ENCODE data around the gene TENM3.

Gene TENM3

DNA sequence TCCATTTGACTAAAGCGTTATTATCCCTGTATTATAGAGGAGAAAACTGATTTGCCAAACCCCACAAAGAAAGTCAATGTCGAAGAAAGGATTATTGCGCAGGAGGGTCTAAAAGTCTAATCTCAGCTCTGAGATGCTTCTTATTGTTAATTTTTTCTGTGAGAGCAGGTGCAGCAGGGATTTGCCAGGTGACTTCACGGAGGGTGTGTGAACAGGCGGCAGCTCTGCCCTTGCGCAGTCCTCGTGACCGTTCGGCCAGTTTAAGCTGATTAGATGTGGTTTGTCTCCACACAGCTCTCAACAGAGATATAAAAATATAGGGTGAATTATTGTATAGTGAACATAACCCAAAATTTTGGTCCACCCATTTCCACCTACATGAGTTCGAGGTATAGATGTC, 28.5 kb downstream of the TENM3 start:
- H3K27ac ChIP-seq (replicated peaks; ENCODE audit: low read length): no peak overlapping the region
- no peak overlapping the region for H2BK5ac ChIP-seq (ENCODE audit: low read length)
- H3K4me2 ChIP-seq (ENCODE audit: insufficient read depth, low read length, poor library complexity, severe bottlenecking): no peak overlapping the region
- peaks cover 0 to 4% of the 10 kb centered on the region in 2 donors for H3K36me3 ChIP-seq (replicated peaks in 1 of 2; ENCODE audit: control insufficient read depth in 2 of 2, insufficient read depth in 2 of 2, low read length in 2 of 2)
- no peak overlapping the region for H4K91ac ChIP-seq (ENCODE audit: low read depth, low read length, poor library complexity)
- no peak overlapping the region for H2BK15ac ChIP-seq (ENCODE audit: low read length)
- no peak overlapping the region for H4K8ac ChIP-seq (ENCODE audit: low read depth, low read length)
- H2BK12ac ChIP-seq (ENCODE audit: low read length): no peak overlapping the region
- no CpG with 5 or more reads among the region's 10 CpGs for WGBS, 2 donors (ENCODE audit: extremely low coverage in 2 of 2, insufficient read length in 2 of 2, insufficient replicate concordance in 1 of 2)
- no peak overlapping the region for H2AK5ac ChIP-seq (ENCODE audit: low read depth, low read length)
- no peak overlapping the region for H3K4ac ChIP-seq (ENCODE audit: low read length)
- DNase-seq (ENCODE audit: low spot score): no peak
- H3K18ac ChIP-seq (ENCODE audit: low read length): no peak overlapping the region
- H3K23ac ChIP-seq (ENCODE audit: low read depth, low read length, poor library complexity): no peak overlapping the region
- peaks cover 16 to 18% of the 10 kb centered on the region in 2 donors for H3K4me1 ChIP-seq (ENCODE audit: control insufficient read depth in 2 of 2, insufficient read depth in 1 of 2, low read depth in 1 of 2, low read length in 2 of 2)
- no peak overlapping the region for H3K4me3 ChIP-seq (ENCODE audit: low read length in 2 of 2)
- H3K9ac ChIP-seq (ENCODE audit: low read depth, low read length, poor library complexity): no peak overlapping the region
- peaks cover 2% of the 10 kb centered on the region for H3K79me1 ChIP-seq (ENCODE audit: low read depth, low read length)
- no peak overlapping the region for H2BK120ac ChIP-seq (ENCODE audit: low read depth, low read length)
- peaks cover 2 to 34% of the 10 kb centered on the region in 2 donors for H3K9me3 ChIP-seq (replicated peaks in 1 of 2; ENCODE audit: control insufficient read depth in 2 of 2, insufficient read depth in 1 of 2, low read depth in 1 of 2, low read length in 2 of 2)
- no peak overlapping the region for H2AFZ ChIP-seq (ENCODE audit: low read length)
- no peaks in the 10 kb centered on the region for H3K27me3 ChIP-seq (ENCODE audit: control insufficient read depth in 3 of 3, insufficient read depth in 3 of 3, low read depth in 1 of 3, low read length in 3 of 3)
- H3K14ac ChIP-seq (ENCODE audit: low read length): no peak overlapping the region

DNA sequence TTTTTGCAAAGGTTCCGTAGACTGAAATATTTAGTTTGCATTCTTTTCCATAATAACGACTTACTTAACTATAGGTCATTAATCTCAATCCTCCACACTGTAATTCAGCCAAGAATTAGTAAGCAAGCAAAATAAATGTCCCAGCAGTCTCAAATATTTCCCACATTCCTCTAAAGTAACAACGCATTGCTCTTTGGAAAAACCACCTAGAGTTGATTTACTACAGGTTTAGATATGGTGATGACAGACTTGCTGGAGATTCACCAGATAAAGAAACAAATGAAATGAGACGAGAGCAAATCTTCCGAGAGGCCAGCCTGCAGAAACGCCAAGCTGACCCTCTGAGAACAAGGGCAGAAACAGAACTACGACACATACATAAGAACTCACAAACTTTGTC, 28.9 kb downstream of the TENM3 start:
- Histone ChIP-seq H4K8ac (ENCODE audit: low read depth, low read length) (no peak overlapping the region), H2BK12ac (ENCODE audit: low read length) (no peak overlapping the region), H3K14ac (ENCODE audit: low read length) (no peak overlapping the region), H3K18ac (ENCODE audit: low read length) (peak overlapping the region; percentile 35), H3K9me3 (replicated peaks in 1 of 2; ENCODE audit: control insufficient read depth in 2 of 2, insufficient read depth in 1 of 2, low read depth in 1 of 2, low read length in 2 of 2) (peaks cover 2 to 34% of the 10 kb centered on the region in 2 donors), H3K27ac (replicated peaks; ENCODE audit: low read length) (peak overlapping the region; percentile 18), H3K4me1 (ENCODE audit: control insufficient read depth in 2 of 2, insufficient read depth in 1 of 2, low read depth in 1 of 2, low read length in 2 of 2) (peaks cover 16 to 18% of the 10 kb centered on the region in 2 donors), H3K4me3 (ENCODE audit: low read length in 2 of 2) (no peak overlapping the region), H3K4me2 (ENCODE audit: insufficient read depth, low read length, poor library complexity, severe bottlenecking) (no peak overlapping the region), H3K36me3 (replicated peaks in 1 of 2; ENCODE audit: control insufficient read depth in 2 of 2, insufficient read depth in 2 of 2, low read length in 2 of 2) (peaks cover 0 to 4% of the 10 kb centered on the region in 2 donors), H2BK120ac (ENCODE audit: low read depth, low read length) (no peak overlapping the region), H2AK5ac (ENCODE audit: low read depth, low read length) (no peak overlapping the region), H3K23ac (ENCODE audit: low read depth, low read length, poor library complexity) (no peak overlapping the region), H3K27me3 (ENCODE audit: control insufficient read depth in 3 of 3, insufficient read depth in 3 of 3, low read depth in 1 of 3, low read length in 3 of 3) (no peaks in the 10 kb centered on the region), H3K9ac (ENCODE audit: low read depth, low read length, poor library complexity) (no peak overlapping the region), H2BK5ac (ENCODE audit: low read length) (no peak overlapping the region), H2AFZ (ENCODE audit: low read length) (no peak overlapping the region), H2BK15ac (ENCODE audit: low read length) (no peak overlapping the region), H4K91ac (ENCODE audit: low read depth, low read length, poor library complexity) (no peak overlapping the region), H3K4ac (ENCODE audit: low read length) (no peak overlapping the region), H3K79me1 (ENCODE audit: low read depth, low read length) (peaks cover 2% of the 10 kb centered on the region)
- no peak for DNase-seq (ENCODE audit: low spot score)
- no CpG with 5 or more reads among the region's 7 CpGs for WGBS, 2 donors (ENCODE audit: extremely low coverage in 2 of 2, insufficient read length in 2 of 2, insufficient replicate concordance in 1 of 2)

DNA sequence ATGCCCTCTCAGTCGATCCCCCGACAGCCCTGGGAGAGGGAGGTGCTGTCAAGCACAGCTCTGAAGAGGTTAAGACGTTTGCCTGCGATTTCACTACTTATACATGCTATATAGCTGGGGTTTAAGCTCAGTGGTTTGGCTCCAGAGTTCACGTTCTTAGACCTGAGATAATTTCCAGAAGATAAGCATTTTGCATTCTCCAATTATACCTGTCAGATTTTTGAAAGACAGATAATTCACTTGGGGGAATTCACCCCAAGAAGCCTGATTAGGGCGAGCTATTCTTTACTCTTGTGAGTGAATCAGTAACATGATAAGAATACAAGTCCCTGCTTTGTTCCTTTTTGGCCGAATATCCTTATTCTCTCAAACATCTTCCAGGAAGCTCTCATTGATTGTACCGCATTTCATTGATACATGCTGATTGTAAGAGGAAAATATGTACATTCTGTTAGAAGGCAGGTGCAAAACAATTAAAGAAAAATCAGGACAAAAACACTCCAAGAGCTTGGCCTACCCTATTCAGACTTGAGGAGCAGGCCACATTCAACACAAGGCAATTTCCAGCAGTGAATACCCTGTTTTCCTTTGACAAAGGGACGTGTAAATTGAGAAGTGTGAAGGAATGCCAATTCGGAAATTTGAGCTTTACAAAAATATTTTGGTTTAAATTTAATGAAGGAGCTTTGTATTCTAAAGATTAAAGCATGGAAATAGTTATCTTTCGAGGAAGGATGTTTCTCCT, 30.2 kb downstream of the TENM3 start:
- Histone ChIP-seq H3K9me3 (replicated peaks in 1 of 2; ENCODE audit: control insufficient read depth in 2 of 2, insufficient read depth in 1 of 2, low read depth in 1 of 2, low read length in 2 of 2) (peaks cover 2 to 31% of the 10 kb centered on the region in 2 donors), H3K4ac (ENCODE audit: low read length) (no peak overlapping the region), H3K79me1 (ENCODE audit: low read depth, low read length) (peaks cover 2% of the 10 kb centered on the region), H4K91ac (ENCODE audit: low read depth, low read length, poor library complexity) (no peak overlapping the region), H3K18ac (ENCODE audit: low read length) (no peak overlapping the region), H3K36me3 (replicated peaks in 1 of 2; ENCODE audit: control insufficient read depth in 2 of 2, insufficient read depth in 2 of 2, low read length in 2 of 2) (peaks cover 0 to 4% of the 10 kb centered on the region in 2 donors), H2AFZ (ENCODE audit: low read length) (no peak overlapping the region), H3K27ac (replicated peaks; ENCODE audit: low read length) (peak overlapping the region; percentile 74), H3K4me2 (ENCODE audit: insufficient read depth, low read length, poor library complexity, severe bottlenecking) (no peak overlapping the region), H3K4me1 (ENCODE audit: control insufficient read depth in 2 of 2, insufficient read depth in 1 of 2, low read depth in 1 of 2, low read length in 2 of 2) (peaks cover 16 to 18% of the 10 kb centered on the region in 2 donors), H3K23ac (ENCODE audit: low read depth, low read length, poor library complexity) (no peak overlapping the region), H3K14ac (ENCODE audit: low read length) (no peak overlapping the region), H4K8ac (ENCODE audit: low read depth, low read length) (no peak overlapping the region), H2BK15ac (ENCODE audit: low read length) (no peak overlapping the region), H3K9ac (ENCODE audit: low read depth, low read length, poor library complexity) (no peak overlapping the region), H2BK120ac (ENCODE audit: low read depth, low read length) (no peak overlapping the region), H2AK5ac (ENCODE audit: low read depth, low read length) (no peak overlapping the region), H3K4me3 (ENCODE audit: low read length in 2 of 2) (no peak overlapping the region), H3K27me3 (ENCODE audit: control insufficient read depth in 3 of 3, insufficient read depth in 3 of 3, low read depth in 1 of 3, low read length in 3 of 3) (no peaks in the 10 kb centered on the region), H2BK5ac (ENCODE audit: low read length) (no peak overlapping the region), H2BK12ac (ENCODE audit: low read length) (no peak overlapping the region)
- DNase-seq (ENCODE audit: low spot score): peak; percentile 47
- no CpG with 5 or more reads among the region's 11 CpGs for WGBS, 2 donors (ENCODE audit: extremely low coverage in 2 of 2, insufficient read length in 2 of 2, insufficient replicate concordance in 1 of 2)

DNA sequence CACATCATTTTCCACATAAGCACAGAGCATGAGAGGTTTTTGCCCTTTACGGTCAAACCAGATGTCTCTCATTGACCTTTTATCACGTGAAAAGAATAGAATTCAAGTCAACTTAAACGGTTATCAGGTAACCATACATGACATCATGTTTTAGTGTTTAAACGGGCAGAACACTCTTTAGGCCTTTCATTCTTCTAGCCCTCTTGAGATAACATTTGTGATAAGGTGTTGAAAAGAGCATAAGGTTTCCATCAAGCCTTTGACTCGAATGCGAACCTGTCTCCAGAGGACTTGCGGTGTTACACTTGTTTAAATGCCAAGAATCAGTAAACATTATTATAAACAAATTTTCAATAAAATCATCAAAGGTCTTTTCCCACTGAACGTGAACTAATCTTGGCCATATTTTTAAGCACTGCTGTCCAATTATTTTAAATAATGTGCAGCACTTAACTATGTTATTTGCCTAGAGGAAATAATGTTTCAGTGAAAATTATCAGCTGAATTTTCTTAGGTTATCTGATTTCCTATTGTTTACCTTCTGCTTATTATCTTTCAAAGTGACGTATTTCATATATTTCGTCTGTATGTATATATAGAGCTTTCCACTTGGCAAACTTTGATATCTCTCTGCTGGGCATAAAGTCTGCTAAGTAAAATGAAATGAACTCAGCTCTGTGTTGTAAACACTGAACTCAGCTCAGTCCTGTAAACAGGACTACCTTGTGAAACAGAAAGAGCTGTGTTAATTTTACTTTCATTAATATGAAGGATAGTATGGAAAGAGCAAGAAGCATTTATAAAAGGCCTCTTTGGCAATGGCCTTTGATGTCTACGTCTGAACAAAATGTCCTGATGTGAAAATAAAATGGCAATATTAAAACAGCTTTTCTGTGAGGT, 33.3 kb downstream of the TENM3 start:
- Histone ChIP-seq H3K4me1 (ENCODE audit: control insufficient read depth in 2 of 2, insufficient read depth in 1 of 2, low read depth in 1 of 2, low read length in 2 of 2) (peaks cover 18 to 19% of the 10 kb centered on the region in 2 donors), H3K18ac (ENCODE audit: low read length) (no peak overlapping the region), H3K9me3 (replicated peaks in 1 of 2; ENCODE audit: control insufficient read depth in 2 of 2, insufficient read depth in 1 of 2, low read depth in 1 of 2, low read length in 2 of 2) (peaks cover 2 to 16% of the 10 kb centered on the region in 2 donors), H2BK12ac (ENCODE audit: low read length) (no peak overlapping the region), H3K9ac (ENCODE audit: low read depth, low read length, poor library complexity) (no peak overlapping the region), H4K8ac (ENCODE audit: low read depth, low read length) (no peak overlapping the region), H2AK5ac (ENCODE audit: low read depth, low read length) (no peak overlapping the region), H2BK120ac (ENCODE audit: low read depth, low read length) (no peak overlapping the region), H3K4me2 (ENCODE audit: insufficient read depth, low read length, poor library complexity, severe bottlenecking) (no peak overlapping the region), H3K23ac (ENCODE audit: low read depth, low read length, poor library complexity) (no peak overlapping the region), H3K27ac (replicated peaks; ENCODE audit: low read length) (no peak overlapping the region), H3K4me3 (ENCODE audit: low read length in 2 of 2) (no peak overlapping the region), H3K79me1 (ENCODE audit: low read depth, low read length) (peaks cover 2% of the 10 kb centered on the region), H3K36me3 (replicated peaks in 1 of 2; ENCODE audit: control insufficient read depth in 2 of 2, insufficient read depth in 2 of 2, low read length in 2 of 2) (peaks cover 0 to 4% of the 10 kb centered on the region in 2 donors), H3K4ac (ENCODE audit: low read length) (no peak overlapping the region), H2BK5ac (ENCODE audit: low read length) (no peak overlapping the region), H3K27me3 (ENCODE audit: control insufficient read depth in 3 of 3, insufficient read depth in 3 of 3, low read depth in 1 of 3, low read length in 3 of 3) (no peaks in the 10 kb centered on the region), H3K14ac (ENCODE audit: low read length) (no peak overlapping the region), H2BK15ac (ENCODE audit: low read length) (no peak overlapping the region), H4K91ac (ENCODE audit: low read depth, low read length, poor library complexity) (no peak overlapping the region), H2AFZ (ENCODE audit: low read length) (no peak overlapping the region)
- no CpG with 5 or more reads among the region's 11 CpGs for WGBS, 2 donors (ENCODE audit: extremely low coverage in 2 of 2, insufficient read length in 2 of 2, insufficient replicate concordance in 1 of 2)
- DNase-seq (ENCODE audit: low spot score): no peak

All from neuronal stem cell (in vitro differentiated cells).